Spinal cord (tissue), 10 donors: Measurements from ENCODE around the gene VKORC1. TPM values are rescaled to one million over a fixed set of nuclear protein-coding genes. Genes with fewer than 3 reads are reported as not detected.

Source experiments
- DNase-seq, 6 donors: peaks; one replicate each; pipeline versions ENCODE4 v3.0.0 to v3.0.0-alpha.2; 2013 to 2015; ENCODE audit warnings: low spot score in 6 of 6, low read depth in 4 of 6
- H3K27ac ChIP-seq: one replicate; pipeline ENCODE4 v1.5.1; 2013; ENCODE audit warnings: low read depth, low read length, control low read depth
- H3K27me3 ChIP-seq: one replicate; pipeline ENCODE4 v1.6.1; 2013; ENCODE audit warnings: low read length; ENCODE audit not compliant: control insufficient read depth, insufficient read depth
- H3K36me3 ChIP-seq: one replicate; pipeline ENCODE4 v1.6.1; 2013; ENCODE audit warnings: low read length; ENCODE audit not compliant: control insufficient read depth, insufficient read depth
- H3K4me1 ChIP-seq: one replicate; pipeline ENCODE4 v1.6.1; 2013; ENCODE audit warnings: low read length; ENCODE audit not compliant: control insufficient read depth, insufficient read depth
- H3K4me3 ChIP-seq: one replicate; pipeline ENCODE4 v1.5.1; 2013; ENCODE audit warnings: low read depth, low read length, control low read depth
- H3K9me3 ChIP-seq: one replicate; pipeline ENCODE4 v1.6.1; 2013; ENCODE audit warnings: low read length; ENCODE audit not compliant: control insufficient read depth, insufficient read depth
- WGBS: methylation state at CpG from one replicate; pipeline ENCODE4 v1.1.5; 2013; ENCODE audit warnings: missing lambda C conversion rate; ENCODE audit not compliant: insufficient coverage; 5-methylcytosine and 5-hydroxymethylcytosine counted together
- polyA plus RNA-seq, 2 donors: library from polyadenylated mRNA; unstranded; fragments of 120-200 nt; gene quantifications; one replicate each; pipeline ENCODE4 v1.2.1, GENCODE V29; 2013; ENCODE audit not compliant: insufficient read length in 2 of 2
- total RNA-seq, 2 donors: library from RNA; depleted of rRNA in 1 of 2; stranded (reverse); fragments of 120-200 nt in 1 of 2; fragments of >200 nt in 1 of 2; gene quantifications; one replicate each; pipeline versions ENCODE4 v1.2.3 to v1.2.4, GENCODE V29; 2013 to 2014
- donor health status: healthy.

The VKORC1 gene
- total and polyA plus RNA-seq, 4 donors: 60.0 to 111 (median 86.8) TPM

- 90% methylated on average over 3 of the region's 6 CpGs for WGBS
- Histone ChIP-seq H3K36me3 (peaks cover 72% of the 10 kb centered on the region), H3K4me3 (no peak overlapping the region)
These were observed 36.3 kb upstream of the VKORC1 start for GRCh38 chr16:31130899-31131298.

DNA sequence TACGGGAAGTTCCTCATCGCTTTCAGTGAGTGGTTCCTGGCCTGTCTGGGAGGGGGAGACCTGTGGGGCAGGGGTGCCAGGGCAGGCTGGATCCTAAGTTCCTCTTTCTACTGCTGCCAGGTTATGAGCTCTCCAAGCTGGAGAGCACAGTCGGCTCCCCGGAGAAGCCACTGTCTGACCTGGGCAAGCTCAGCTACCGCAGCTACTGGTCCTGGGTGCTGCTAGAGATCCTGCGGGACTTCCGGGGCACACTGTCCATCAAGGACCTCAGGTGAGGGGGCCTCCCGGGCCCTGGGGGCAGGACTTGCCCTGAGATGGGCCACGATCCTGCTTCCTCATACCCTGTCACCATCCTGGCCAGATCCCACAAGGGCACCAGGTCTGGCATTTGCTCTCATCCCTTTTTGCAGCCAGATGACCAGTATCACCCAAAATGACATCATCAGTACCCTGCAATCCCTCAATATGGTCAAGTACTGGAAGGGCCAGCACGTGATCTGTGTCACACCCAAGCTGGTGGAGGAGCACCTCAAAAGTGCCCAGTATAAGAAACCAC, 35.8 kb upstream of the VKORC1 start:
- H3K27ac ChIP-seq: no peak overlapping the region
- H3K36me3 ChIP-seq: peaks cover 76% of the 10 kb centered on the region
- H3K9me3 ChIP-seq: no peaks in the 10 kb centered on the region
- no peak for DNase-seq
- 89% methylated on average over 9 of the region's 10 CpGs for WGBS
- peaks cover 8% of the 10 kb centered on the region for H3K27me3 ChIP-seq
- H3K4me1 ChIP-seq: peaks cover 52% of the 10 kb centered on the region
- no peak overlapping the region for H3K4me3 ChIP-seq

More at GRCh38 chr16:31130899-31131298, 36.3 kb upstream of the VKORC1 start:
- H3K27me3 ChIP-seq: peaks cover 9% of the 10 kb centered on the region
- H3K9me3 ChIP-seq: no peaks in the 10 kb centered on the region
- H3K4me1 ChIP-seq: peaks cover 52% of the 10 kb centered on the region
- no peak overlapping the region for H3K27ac ChIP-seq
- DNase-seq: no peak

GRCh38 chr16:31129568-31130335, 35.2 kb upstream of the VKORC1 start:
- H3K27ac ChIP-seq: peak overlapping the region; percentile 73
- H3K27me3 ChIP-seq: peaks cover 2% of the 10 kb centered on the region
- H3K4me3 ChIP-seq: no peak overlapping the region
- 49% methylated on average over 23 of the region's 29 CpGs for WGBS
- peaks cover 81% of the 10 kb centered on the region for H3K36me3 ChIP-seq
- H3K9me3 ChIP-seq: no peaks in the 10 kb centered on the region
- no peak for DNase-seq
- peaks cover 45% of the 10 kb centered on the region for H3K4me1 ChIP-seq

- Histone ChIP-seq H3K4me3 (no peak overlapping the region), H3K27ac (peak overlapping the region; percentile 73), H3K27me3 (no peaks in the 10 kb centered on the region), H3K9me3 (no peaks in the 10 kb centered on the region), H3K36me3 (peaks cover 87% of the 10 kb centered on the region), H3K4me1 (peaks cover 37% of the 10 kb centered on the region)
- DNase-seq: peak in 2 of 6 donors; percentile 57 to 70
- 64% methylated on average over 13 of the region's 14 CpGs for WGBS
These were observed 34.3 kb upstream of the VKORC1 start for GRCh38 chr16:31128711-31129567.

DNA sequence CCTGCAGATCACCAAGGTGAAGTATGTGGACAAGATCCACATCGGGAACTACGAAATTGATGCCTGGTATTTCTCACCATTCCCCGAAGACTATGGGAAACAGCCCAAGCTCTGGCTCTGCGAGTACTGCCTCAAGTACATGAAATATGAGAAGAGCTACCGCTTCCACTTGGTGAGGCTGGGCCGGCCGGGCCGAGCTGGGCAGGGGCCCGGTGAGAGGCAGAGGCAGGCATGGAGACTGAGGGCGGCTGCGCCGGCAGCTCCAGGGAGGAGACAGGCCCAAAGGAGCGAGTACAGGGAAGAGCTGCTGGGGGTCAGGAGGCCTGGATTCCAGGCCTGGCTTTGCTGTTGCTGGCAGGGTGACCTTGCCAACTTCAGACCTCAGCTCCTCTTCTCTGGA, 32.6 kb upstream of the VKORC1 start:
- WGBS: 94% methylated on average over 13 of the region's 13 CpGs
- Histone ChIP-seq H3K36me3 (peaks cover 82% of the 10 kb centered on the region), H3K27ac (no peak overlapping the region)

GRCh38 chr16:31125844-31126243, 31.2 kb upstream of the VKORC1 start:
- 96% methylated on average over 3 of the region's 3 CpGs for WGBS
- no peaks in the 10 kb centered on the region for H3K9me3 ChIP-seq
- H3K27me3 ChIP-seq: no peaks in the 10 kb centered on the region
- H3K27ac ChIP-seq: no peak overlapping the region
- no peak overlapping the region for H3K4me3 ChIP-seq
- H3K36me3 ChIP-seq: peaks cover 81% of the 10 kb centered on the region
- DNase-seq: no peak
- peaks cover 31% of the 10 kb centered on the region for H3K4me1 ChIP-seq

More for the DNA sequence above, 32.6 kb upstream of the VKORC1 start:
- no peaks in the 10 kb centered on the region for H3K27me3 ChIP-seq
- DNase-seq: no peak
- H3K4me1 ChIP-seq: peaks cover 31% of the 10 kb centered on the region
- H3K4me3 ChIP-seq: no peak overlapping the region
- H3K9me3 ChIP-seq: no peaks in the 10 kb centered on the region

DNA sequence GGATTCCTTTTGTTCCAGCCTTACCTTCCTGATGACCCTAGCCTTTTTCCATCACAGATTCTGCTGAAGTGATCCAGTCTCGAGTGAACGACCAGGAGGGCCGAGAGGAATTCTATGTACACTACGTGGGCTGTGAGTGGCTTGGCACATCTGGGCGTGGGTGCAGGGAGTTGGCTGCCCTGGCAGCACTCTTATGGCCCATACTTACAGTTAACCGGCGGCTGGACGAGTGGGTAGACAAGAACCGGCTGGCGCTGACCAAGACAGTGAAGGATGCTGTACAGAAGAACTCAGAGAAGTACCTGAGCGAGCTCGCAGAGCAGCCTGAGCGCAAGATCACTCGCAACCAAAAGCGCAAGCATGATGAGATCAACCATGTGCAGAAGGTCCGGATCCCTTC, 25.5 kb upstream of the VKORC1 start:
- 97% methylated on average over 16 of the region's 16 CpGs for WGBS
- Histone ChIP-seq H3K4me1 (peaks cover 19% of the 10 kb centered on the region), H3K4me3 (no peak overlapping the region), H3K9me3 (no peaks in the 10 kb centered on the region), H3K27ac (no peak overlapping the region), H3K36me3 (peaks cover 50% of the 10 kb centered on the region), H3K27me3 (no peaks in the 10 kb centered on the region)
- DNase-seq: no peak

GRCh38 chr16:31118223-31119155, 23.9 kb upstream of the VKORC1 start:
- Histone ChIP-seq H3K36me3 (peaks cover 41% of the 10 kb centered on the region), H3K4me3 (peak overlapping the region; percentile 64), H3K27me3 (no peaks in the 10 kb centered on the region), H3K4me1 (peaks cover 19% of the 10 kb centered on the region), H3K9me3 (no peaks in the 10 kb centered on the region), H3K27ac (peak overlapping the region; percentile 86)
- no peak for DNase-seq
- 38% methylated on average over 4 of the region's 9 CpGs for WGBS
